Measurements from ENCODE around the gene CABP7.

The CABP7 gene

GRCh38 chr22:29722587-29722986 is 2.8 kb downstream of the CABP7 start:
- Histone ChIP-seq H3K4me1 (ENCODE audit: control insufficient read depth, insufficient read depth, low read depth, low read length) (peaks cover 22% of the 10 kb centered on the region), H2AFZ (ENCODE audit: low read depth, low read length) (no peak overlapping the region), H3K14ac (ENCODE audit: low read length in 2 of 2) (no peak overlapping the region), H3K4ac (ENCODE audit: low read depth in 1 of 2, low read length in 2 of 2) (no peak overlapping the region), H2BK120ac (ENCODE audit: low read depth, low read length) (no peak overlapping the region), H3K23ac (ENCODE audit: low read length in 2 of 2) (no peak overlapping the region), H3K4me3 (ENCODE audit: insufficient read depth in 1 of 2, low read depth in 1 of 2, low read length in 2 of 2) (no peak overlapping the region), H3K4me2 (ENCODE audit: low read length, poor library complexity, severe bottlenecking) (no peak overlapping the region), H3K27ac (ENCODE audit: low read length, poor library complexity, severe bottlenecking) (no peak overlapping the region), H2BK5ac (ENCODE audit: low read depth, low read length, poor library complexity, severe bottlenecking) (no peak overlapping the region), H2BK12ac (ENCODE audit: low read length in 2 of 2) (no peak overlapping the region), H3K36me3 (ENCODE audit: control insufficient read depth in 1 of 2, insufficient read depth in 2 of 2, low read depth in 1 of 2, low read length in 2 of 2) (no peaks in the 10 kb centered on the region), H4K91ac (ENCODE audit: low read length) (no peak overlapping the region), H3K9me3 (ENCODE audit: control insufficient read depth, low read length) (no peaks in the 10 kb centered on the region), H4K8ac (ENCODE audit: low read length) (no peak overlapping the region), H2BK15ac (ENCODE audit: low read depth, poor library complexity, severe bottlenecking) (no peak overlapping the region), H3K27me3 (ENCODE audit: control insufficient read depth in 1 of 2, insufficient read depth in 1 of 2, low read length in 2 of 2) (peaks cover 77 to 86% of the 10 kb centered on the region in 2 experiments), H3K18ac (ENCODE audit: low read depth in 1 of 2, low read length in 2 of 2) (no peak overlapping the region), H2AK5ac (ENCODE audit: low read length, severe bottlenecking) (no peak overlapping the region), H3K79me1 (replicated peaks; ENCODE audit: low read length, poor library complexity, severe bottlenecking) (no peaks in the 10 kb centered on the region), H3K9ac (ENCODE audit: low read length) (no peak overlapping the region)
- DNase-seq = no peak
- WGBS = 82% methylated on average over 16 of the region's 16 CpGs

- Histone ChIP-seq H2AFZ (ENCODE audit: low read depth, low read length) (no peak overlapping the region), H3K36me3 (ENCODE audit: control insufficient read depth in 1 of 2, insufficient read depth in 2 of 2, low read depth in 1 of 2, low read length in 2 of 2) (no peaks in the 10 kb centered on the region), H3K18ac (ENCODE audit: low read depth in 1 of 2, low read length in 2 of 2) (no peak overlapping the region), H3K4me2 (ENCODE audit: low read length, poor library complexity, severe bottlenecking) (no peak overlapping the region), H3K4me1 (ENCODE audit: control insufficient read depth, insufficient read depth, low read depth, low read length) (peaks cover 22% of the 10 kb centered on the region), H3K27me3 (ENCODE audit: control insufficient read depth in 1 of 2, insufficient read depth in 1 of 2, low read length in 2 of 2) (peaks cover 68 to 74% of the 10 kb centered on the region in 2 experiments), H4K91ac (ENCODE audit: low read length) (no peak overlapping the region), H2BK15ac (ENCODE audit: low read depth, poor library complexity, severe bottlenecking) (no peak overlapping the region), H3K4me3 (ENCODE audit: insufficient read depth in 1 of 2, low read depth in 1 of 2, low read length in 2 of 2) (peak overlapping the region in 1 of 2 experiments; percentile 15), H3K9me3 (ENCODE audit: control insufficient read depth, low read length) (no peaks in the 10 kb centered on the region), H3K9ac (ENCODE audit: low read length) (no peak overlapping the region), H2BK12ac (ENCODE audit: low read length in 2 of 2) (no peak overlapping the region), H3K23ac (ENCODE audit: low read length in 2 of 2) (no peak overlapping the region), H2BK5ac (ENCODE audit: low read depth, low read length, poor library complexity, severe bottlenecking) (no peak overlapping the region), H3K27ac (ENCODE audit: low read length, poor library complexity, severe bottlenecking) (no peak overlapping the region), H3K14ac (ENCODE audit: low read length in 2 of 2) (no peak overlapping the region), H2AK5ac (ENCODE audit: low read length, severe bottlenecking) (no peak overlapping the region), H3K79me1 (replicated peaks; ENCODE audit: low read length, poor library complexity, severe bottlenecking) (no peaks in the 10 kb centered on the region), H4K8ac (ENCODE audit: low read length) (no peak overlapping the region), H2BK120ac (ENCODE audit: low read depth, low read length) (no peak overlapping the region), H3K4ac (ENCODE audit: low read depth in 1 of 2, low read length in 2 of 2) (no peak overlapping the region)
- 88% methylated on average over 10 of the region's 10 CpGs for WGBS
- no peak for DNase-seq
Measured at GRCh38 chr22:29723766-29724165, 4.0 kb downstream of the CABP7 start.

DNA sequence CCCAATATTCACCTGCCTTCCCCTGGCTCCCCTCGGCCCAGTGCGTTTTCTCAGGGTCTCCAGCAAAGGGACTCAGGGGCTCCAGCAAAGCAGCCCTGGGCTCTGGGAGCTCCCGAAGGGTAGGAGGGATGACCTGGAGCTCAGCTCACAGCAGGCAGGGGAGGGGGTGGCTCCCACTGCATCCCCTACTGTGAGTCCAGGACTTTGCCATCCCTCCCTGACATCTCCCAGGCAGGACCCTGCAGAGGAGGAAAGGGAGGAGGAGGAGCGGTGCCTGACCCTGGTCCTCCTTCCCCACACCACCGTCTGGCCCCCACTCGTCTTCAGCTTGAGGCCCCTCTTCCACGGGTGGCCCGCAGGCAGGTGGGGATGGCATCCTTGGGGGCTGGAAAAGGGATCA is 5.0 kb downstream of the CABP7 start:
- no peak for DNase-seq

GRCh38 chr22:29726106-29726505 is 6.3 kb downstream of the CABP7 start:
- no peak overlapping the region for H2BK5ac ChIP-seq (ENCODE audit: low read depth, low read length, poor library complexity, severe bottlenecking)
- 86% methylated on average over 7 of the region's 7 CpGs for WGBS

More for the DNA sequence above, 5.0 kb downstream of the CABP7 start:
- H2BK5ac ChIP-seq (ENCODE audit: low read depth, low read length, poor library complexity, severe bottlenecking) = no peak overlapping the region
- H2AFZ ChIP-seq (ENCODE audit: low read depth, low read length) = no peak overlapping the region
- H3K9me3 ChIP-seq (ENCODE audit: control insufficient read depth, low read length) = no peaks in the 10 kb centered on the region
- no peak overlapping the region for H2BK120ac ChIP-seq (ENCODE audit: low read depth, low read length)
- H3K4me2 ChIP-seq (ENCODE audit: low read length, poor library complexity, severe bottlenecking) = no peak overlapping the region
- no peak overlapping the region for H4K91ac ChIP-seq (ENCODE audit: low read length)
- no peak overlapping the region for H3K14ac ChIP-seq (ENCODE audit: low read length in 2 of 2)
- no peak overlapping the region for H3K18ac ChIP-seq (ENCODE audit: low read depth in 1 of 2, low read length in 2 of 2)
- H3K4me1 ChIP-seq (ENCODE audit: control insufficient read depth, insufficient read depth, low read depth, low read length) = peaks cover 18% of the 10 kb centered on the region
- H3K27me3 ChIP-seq (ENCODE audit: control insufficient read depth in 1 of 2, insufficient read depth in 1 of 2, low read length in 2 of 2) = peaks cover 59 to 65% of the 10 kb centered on the region in 2 experiments
- H3K79me1 ChIP-seq (replicated peaks; ENCODE audit: low read length, poor library complexity, severe bottlenecking) = no peaks in the 10 kb centered on the region
- no peak overlapping the region for H4K8ac ChIP-seq (ENCODE audit: low read length)
- H2BK15ac ChIP-seq (ENCODE audit: low read depth, poor library complexity, severe bottlenecking) = no peak overlapping the region
- H3K4me3 ChIP-seq (ENCODE audit: insufficient read depth in 1 of 2, low read depth in 1 of 2, low read length in 2 of 2) = no peak overlapping the region
- no peak overlapping the region for H3K9ac ChIP-seq (ENCODE audit: low read length)
- H3K27ac ChIP-seq (ENCODE audit: low read length, poor library complexity, severe bottlenecking) = no peak overlapping the region
- no peak overlapping the region for H3K4ac ChIP-seq (ENCODE audit: low read depth in 1 of 2, low read length in 2 of 2)
- 86% methylated on average over 5 of the region's 8 CpGs for WGBS
- no peak overlapping the region for H3K23ac ChIP-seq (ENCODE audit: low read length in 2 of 2)
- no peak overlapping the region for H2BK12ac ChIP-seq (ENCODE audit: low read length in 2 of 2)
- H3K36me3 ChIP-seq (ENCODE audit: control insufficient read depth in 1 of 2, insufficient read depth in 2 of 2, low read depth in 1 of 2, low read length in 2 of 2) = peaks cover 0 to 7% of the 10 kb centered on the region in 2 experiments
- H2AK5ac ChIP-seq (ENCODE audit: low read length, severe bottlenecking) = no peak overlapping the region

More at GRCh38 chr22:29726106-29726505, 6.3 kb downstream of the CABP7 start:
- Histone ChIP-seq H3K36me3 (ENCODE audit: control insufficient read depth in 1 of 2, insufficient read depth in 2 of 2, low read depth in 1 of 2, low read length in 2 of 2) (peaks cover 4 to 18% of the 10 kb centered on the region in 2 experiments), H3K4me2 (ENCODE audit: low read length, poor library complexity, severe bottlenecking) (no peak overlapping the region), H4K91ac (ENCODE audit: low read length) (no peak overlapping the region), H3K14ac (ENCODE audit: low read length in 2 of 2) (no peak overlapping the region), H3K23ac (ENCODE audit: low read length in 2 of 2) (no peak overlapping the region), H3K79me1 (replicated peaks; ENCODE audit: low read length, poor library complexity, severe bottlenecking) (no peaks in the 10 kb centered on the region), H2AK5ac (ENCODE audit: low read length, severe bottlenecking) (no peak overlapping the region), H2BK15ac (ENCODE audit: low read depth, poor library complexity, severe bottlenecking) (no peak overlapping the region), H3K18ac (ENCODE audit: low read depth in 1 of 2, low read length in 2 of 2) (no peak overlapping the region), H3K4me1 (ENCODE audit: control insufficient read depth, insufficient read depth, low read depth, low read length) (peaks cover 9% of the 10 kb centered on the region), H3K4ac (ENCODE audit: low read depth in 1 of 2, low read length in 2 of 2) (no peak overlapping the region), H3K9me3 (ENCODE audit: control insufficient read depth, low read length) (no peaks in the 10 kb centered on the region), H3K4me3 (ENCODE audit: insufficient read depth in 1 of 2, low read depth in 1 of 2, low read length in 2 of 2) (no peak overlapping the region), H3K9ac (ENCODE audit: low read length) (no peak overlapping the region), H4K8ac (ENCODE audit: low read length) (no peak overlapping the region), H2AFZ (ENCODE audit: low read depth, low read length) (no peak overlapping the region), H3K27ac (ENCODE audit: low read length, poor library complexity, severe bottlenecking) (no peak overlapping the region), H2BK120ac (ENCODE audit: low read depth, low read length) (no peak overlapping the region), H3K27me3 (ENCODE audit: control insufficient read depth in 1 of 2, insufficient read depth in 1 of 2, low read length in 2 of 2) (peaks cover 57 to 59% of the 10 kb centered on the region in 2 experiments), H2BK12ac (ENCODE audit: low read length in 2 of 2) (no peak overlapping the region)
- no peak for DNase-seq

All from mesenchymal stem cell (in vitro differentiated cells and primary cell).